ENCODE data around the gene STX10. TPM values are rescaled to one million over a fixed set of nuclear protein-coding genes. Genes with fewer than 3 reads are reported as not detected.
"Not testable (repeated sequence)": the region's sequence is repeated elsewhere in the genome, so short reads cannot be mapped to it uniquely, and the experiment has no call there.

STX10 gene
- total RNA-seq, 1 experiment from 2014 or later, result 37.9 TPM

DNA sequence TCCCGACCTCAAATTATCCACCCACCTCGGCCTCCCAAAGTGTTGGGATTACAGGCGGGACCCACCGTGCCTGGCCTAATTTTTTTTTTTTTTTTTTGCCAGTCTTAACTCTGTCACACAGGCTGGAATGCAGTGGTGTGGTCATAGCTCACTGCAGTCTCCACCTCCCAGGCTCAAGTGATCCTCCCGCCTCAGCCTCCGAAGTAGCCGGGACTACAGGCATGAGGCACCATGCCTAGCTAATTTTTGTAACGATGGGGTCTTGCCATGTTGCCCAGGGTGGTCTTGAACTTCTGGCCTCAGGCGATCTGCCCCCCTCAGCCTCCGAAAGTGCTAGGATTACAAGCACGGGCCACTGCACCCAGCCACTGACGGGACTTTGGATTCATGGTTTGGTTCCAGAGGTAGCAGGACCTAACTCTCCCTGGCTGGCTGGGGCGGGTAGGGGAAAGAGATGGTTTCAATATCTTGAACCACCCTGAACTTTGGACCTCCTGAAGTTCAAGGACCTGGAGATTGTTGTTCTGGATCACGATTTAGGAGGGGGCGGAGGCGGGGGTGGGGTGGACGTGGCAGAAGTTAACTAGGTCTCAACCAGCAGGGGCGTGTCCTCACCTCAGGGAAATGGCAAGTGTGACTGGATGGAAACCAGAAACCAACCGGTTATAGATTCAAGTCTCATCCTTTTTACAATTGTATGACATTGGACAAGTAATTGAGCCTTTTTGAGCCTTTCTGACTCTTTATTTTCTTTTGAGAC, 40.8 kb upstream of the STX10 start:
- ChIA-PET POLR2A (no interaction called here), CTCF (interaction anchor here (0.6 to 0.7 kb wide), 4 partner anchors 12 to 1266 kb away, joined by 3 to 4 read pairs (median 4); no protein-coding TSS in a partner anchor)
- Mint-ChIP-seq H3K27ac (ENCODE audit: low read depth, unreplicated experiment) (no peak overlapping the region), H3K27me3 (ENCODE audit: insufficient read depth, unreplicated experiment) (no peaks in the 10 kb centered on the region), H3K4me3 (ENCODE audit: unreplicated experiment) (no peak overlapping the region), H3K4me1 (ENCODE audit: insufficient read depth, unreplicated experiment) (no peaks in the 10 kb centered on the region), H3K36me3 (ENCODE audit: insufficient read depth, unreplicated experiment) (no peaks in the 10 kb centered on the region), H3K9me3 (ENCODE audit: unreplicated experiment) (no peaks in the 10 kb centered on the region)
- BruUV-seq (replicated peaks), result no TSS peak
- TF ChIP-seq, protein P1, sequence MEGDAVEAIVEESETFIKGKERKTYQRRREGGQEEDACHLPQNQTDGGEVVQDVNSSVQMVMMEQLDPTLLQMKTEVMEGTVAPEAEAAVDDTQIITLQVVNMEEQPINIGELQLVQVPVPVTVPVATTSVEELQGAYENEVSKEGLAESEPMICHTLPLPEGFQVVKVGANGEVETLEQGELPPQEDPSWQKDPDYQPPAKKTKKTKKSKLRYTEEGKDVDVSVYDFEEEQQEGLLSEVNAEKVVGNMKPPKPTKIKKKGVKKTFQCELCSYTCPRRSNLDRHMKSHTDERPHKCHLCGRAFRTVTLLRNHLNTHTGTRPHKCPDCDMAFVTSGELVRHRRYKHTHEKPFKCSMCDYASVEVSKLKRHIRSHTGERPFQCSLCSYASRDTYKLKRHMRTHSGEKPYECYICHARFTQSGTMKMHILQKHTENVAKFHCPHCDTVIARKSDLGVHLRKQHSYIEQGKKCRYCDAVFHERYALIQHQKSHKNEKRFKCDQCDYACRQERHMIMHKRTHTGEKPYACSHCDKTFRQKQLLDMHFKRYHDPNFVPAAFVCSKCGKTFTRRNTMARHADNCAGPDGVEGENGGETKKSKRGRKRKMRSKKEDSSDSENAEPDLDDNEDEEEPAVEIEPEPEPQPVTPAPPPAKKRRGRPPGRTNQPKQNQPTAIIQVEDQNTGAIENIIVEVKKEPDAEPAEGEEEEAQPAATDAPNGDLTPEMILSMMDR (IDR thresholded peaks at IDR 0.05; ENCODE audit: unreplicated experiment), result no peak
- no peak for DNase-seq (ENCODE audit: unreplicated experiment)
- intact Hi-C loops (cut with micrococcal nuclease), result no loop called here

DNA sequence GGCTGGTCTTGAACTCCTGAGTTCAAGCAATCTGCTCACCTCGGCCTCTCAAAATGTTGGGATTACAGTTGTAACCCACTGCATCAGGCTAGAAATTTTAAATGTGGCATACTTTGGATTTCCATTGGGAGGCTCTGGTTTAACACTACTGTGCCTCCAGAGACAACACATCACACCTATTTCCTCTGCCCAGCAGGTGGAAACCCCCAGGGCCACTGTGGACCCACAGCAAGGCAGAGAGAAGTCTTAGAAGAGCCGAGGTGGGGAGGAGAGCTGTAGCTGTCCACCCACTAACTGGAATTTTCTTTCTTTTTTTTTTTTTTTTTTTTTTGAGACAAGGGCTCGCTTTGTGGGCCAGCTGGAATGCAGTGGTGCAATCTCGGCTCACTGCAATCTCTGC, 39.4 kb upstream of the STX10 start:
- intact Hi-C loops (cut with micrococcal nuclease), result no loop called here
- no TSS peak for BruUV-seq (replicated peaks)
- DNase-seq (ENCODE audit: unreplicated experiment), result no peak
- H3K27ac Mint-ChIP-seq (ENCODE audit: low read depth, unreplicated experiment), result no peak overlapping the region
- no peak overlapping the region for H3K4me3 Mint-ChIP-seq (ENCODE audit: unreplicated experiment)
- ChIA-PET POLR2A (no interaction called here), CTCF (interaction anchor here (0.6 to 1.2 kb wide), 3 partner anchors 13 to 35 kb away, joined by 3 to 4 read pairs (median 3); no protein-coding TSS in a partner anchor)
- H3K4me1 Mint-ChIP-seq (ENCODE audit: insufficient read depth, unreplicated experiment), result no peaks in the 10 kb centered on the region
- no peaks in the 10 kb centered on the region for H3K36me3 Mint-ChIP-seq (ENCODE audit: insufficient read depth, unreplicated experiment)
- TF ChIP-seq, protein P1 (IDR thresholded peaks at IDR 0.05; ENCODE audit: unreplicated experiment), result no peak
- no peaks in the 10 kb centered on the region for H3K27me3 Mint-ChIP-seq (ENCODE audit: insufficient read depth, unreplicated experiment)
- no peaks in the 10 kb centered on the region for H3K9me3 Mint-ChIP-seq (ENCODE audit: unreplicated experiment)

DNA sequence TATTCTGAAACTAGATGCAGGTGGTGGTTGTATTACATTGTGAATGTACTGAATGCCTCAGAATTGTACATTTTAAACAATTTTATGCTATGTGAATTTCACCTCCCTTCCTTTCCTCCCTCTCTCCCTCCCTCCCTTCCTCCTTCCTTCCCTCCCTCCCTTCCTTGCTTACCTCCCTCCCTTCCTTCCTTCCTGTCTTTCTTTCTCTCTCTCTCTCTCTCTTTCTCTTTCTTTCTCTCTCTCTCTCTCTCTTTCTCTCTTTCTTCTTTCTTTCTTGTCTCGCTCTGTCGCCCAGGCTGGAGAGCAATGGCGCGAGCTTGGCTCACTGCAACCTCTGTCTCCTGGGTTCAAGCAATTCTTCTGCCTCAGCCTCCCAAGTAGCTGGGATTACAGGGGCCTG, 37.2 kb upstream of the STX10 start:
- no peaks in the 10 kb centered on the region for H3K9me3 Mint-ChIP-seq (ENCODE audit: unreplicated experiment)
- H3K27me3 Mint-ChIP-seq (ENCODE audit: insufficient read depth, unreplicated experiment), result no peaks in the 10 kb centered on the region
- ChIA-PET POLR2A (no interaction called here), CTCF (no interaction called here)
- no peak for DNase-seq (ENCODE audit: unreplicated experiment)
- H3K36me3 Mint-ChIP-seq (ENCODE audit: insufficient read depth, unreplicated experiment), result no peaks in the 10 kb centered on the region
- intact Hi-C loops (cut with micrococcal nuclease), result no loop called here
- TF ChIP-seq, protein P1 (IDR thresholded peaks at IDR 0.05; ENCODE audit: unreplicated experiment), result no peak
- H3K27ac Mint-ChIP-seq (ENCODE audit: low read depth, unreplicated experiment), result no peak overlapping the region
- H3K4me1 Mint-ChIP-seq (ENCODE audit: insufficient read depth, unreplicated experiment), result no peaks in the 10 kb centered on the region
- no TSS peak for BruUV-seq (replicated peaks)
- no peak overlapping the region for H3K4me3 Mint-ChIP-seq (ENCODE audit: unreplicated experiment)

DNA sequence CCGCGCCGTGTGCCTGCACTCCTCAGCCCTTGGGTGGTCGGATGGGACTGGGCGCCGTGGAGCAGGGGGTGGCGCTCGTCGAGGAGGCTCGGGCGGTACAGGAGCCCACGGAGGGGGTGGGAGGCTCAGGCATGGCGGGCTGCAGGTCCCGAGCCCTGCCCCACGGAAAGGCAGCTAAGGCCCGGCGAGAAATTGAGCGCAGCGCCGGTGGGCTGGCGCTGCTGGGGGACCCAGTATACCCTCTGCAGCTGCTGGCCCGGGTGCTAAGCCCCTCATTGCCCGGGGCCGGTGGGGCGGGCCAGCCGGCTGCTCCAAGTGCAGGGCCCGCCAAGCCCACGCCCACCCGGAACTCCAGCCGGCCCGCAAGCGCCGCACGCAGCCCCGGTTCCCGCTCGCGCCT, 36.5 kb upstream of the STX10 start:
- H3K27me3 Mint-ChIP-seq (ENCODE audit: insufficient read depth, unreplicated experiment); H3K36me3 Mint-ChIP-seq (ENCODE audit: insufficient read depth, unreplicated experiment); H3K9me3 Mint-ChIP-seq (ENCODE audit: unreplicated experiment); BruUV-seq (replicated peaks); H3K4me1 Mint-ChIP-seq (ENCODE audit: insufficient read depth, unreplicated experiment); intact Hi-C loops (cut with micrococcal nuclease); DNase-seq (ENCODE audit: unreplicated experiment); H3K4me3 Mint-ChIP-seq (ENCODE audit: unreplicated experiment); POLR2A ChIA-PET; H3K27ac Mint-ChIP-seq (ENCODE audit: low read depth, unreplicated experiment): not testable (repeated sequence)
- CTCF ChIA-PET, result interaction anchor here (1.1 kb wide), 2 partner anchors 8 to 336 kb away, joined by 3 read pairs; no protein-coding TSS in a partner anchor

DNA sequence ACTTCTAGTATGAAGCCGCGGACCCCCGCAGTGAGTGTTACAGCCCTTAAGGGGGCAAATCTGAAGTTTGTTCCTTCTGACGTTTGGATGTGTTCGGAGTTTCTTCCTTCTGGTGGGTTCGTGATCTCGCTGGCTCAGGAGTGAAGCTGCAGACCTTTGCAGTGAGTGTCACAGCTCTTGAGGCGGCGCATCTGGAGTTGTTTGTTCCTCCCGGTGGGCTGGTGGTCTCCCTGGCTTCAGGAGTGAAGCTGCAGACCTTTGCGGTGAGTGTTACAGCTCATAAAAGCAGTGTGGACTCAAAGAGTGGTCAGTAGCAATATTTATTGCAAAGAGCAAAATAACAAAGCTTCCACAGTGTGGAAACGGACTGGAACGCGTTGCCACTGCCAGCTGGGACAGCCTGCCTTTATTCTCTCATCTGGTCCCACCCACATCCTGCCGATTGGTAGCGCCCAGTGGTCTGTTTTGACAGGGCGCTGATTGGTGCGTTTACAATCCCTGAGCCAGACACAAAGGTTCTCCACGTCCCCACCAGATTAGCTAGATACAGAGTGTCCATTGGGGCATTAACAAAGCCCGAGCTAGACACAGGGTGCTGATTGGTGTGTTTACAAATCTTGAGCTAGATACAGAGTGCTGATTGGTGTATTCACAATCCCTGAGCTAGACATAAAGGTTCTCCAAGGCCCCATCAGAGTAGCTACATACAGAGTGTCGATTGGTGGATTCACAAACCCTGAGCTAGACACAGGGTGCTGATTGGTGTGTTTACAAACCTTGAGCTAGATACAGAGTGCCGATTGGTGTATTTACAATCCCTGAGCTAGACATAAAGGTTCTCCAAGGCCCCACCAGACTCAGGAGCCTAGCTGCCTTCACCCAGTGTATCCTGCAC, 35.8 kb upstream of the STX10 start:
- H3K36me3 Mint-ChIP-seq (ENCODE audit: insufficient read depth, unreplicated experiment); BruUV-seq (replicated peaks); DNase-seq (ENCODE audit: unreplicated experiment); H3K27me3 Mint-ChIP-seq (ENCODE audit: insufficient read depth, unreplicated experiment); intact Hi-C loops (cut with micrococcal nuclease); H3K4me3 Mint-ChIP-seq (ENCODE audit: unreplicated experiment); H3K27ac Mint-ChIP-seq (ENCODE audit: low read depth, unreplicated experiment); POLR2A ChIA-PET; H3K4me1 Mint-ChIP-seq (ENCODE audit: insufficient read depth, unreplicated experiment); H3K9me3 Mint-ChIP-seq (ENCODE audit: unreplicated experiment): not testable (repeated sequence)
- CTCF ChIA-PET, result interaction anchor here (0.6 to 1.1 kb wide), 4 partner anchors 8 to 337 kb away, joined by 3 read pairs; no protein-coding TSS in a partner anchor

DNA sequence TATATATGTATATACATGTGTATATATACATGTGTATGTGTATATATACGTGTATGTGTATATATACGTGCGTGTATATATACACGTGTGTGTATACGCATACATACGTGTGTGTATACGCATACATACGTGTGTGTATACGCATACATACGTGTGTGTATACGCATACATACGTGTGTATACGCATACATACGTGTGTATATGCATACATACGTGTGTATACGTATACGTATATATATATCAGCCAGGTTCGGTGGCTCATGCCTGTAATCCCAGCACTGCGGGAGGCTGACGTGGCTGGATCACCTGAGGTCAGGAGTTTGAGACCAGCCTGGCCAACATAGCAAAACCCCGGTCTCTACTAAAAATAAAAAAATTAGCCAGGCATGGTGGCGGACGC, 34.8 kb upstream of the STX10 start:
- H3K9me3 Mint-ChIP-seq (ENCODE audit: unreplicated experiment); H3K4me1 Mint-ChIP-seq (ENCODE audit: insufficient read depth, unreplicated experiment); H3K27ac Mint-ChIP-seq (ENCODE audit: low read depth, unreplicated experiment); intact Hi-C loops (cut with micrococcal nuclease); H3K4me3 Mint-ChIP-seq (ENCODE audit: unreplicated experiment); DNase-seq (ENCODE audit: unreplicated experiment); H3K36me3 Mint-ChIP-seq (ENCODE audit: insufficient read depth, unreplicated experiment); CTCF ChIA-PET; BruUV-seq (replicated peaks); H3K27me3 Mint-ChIP-seq (ENCODE audit: insufficient read depth, unreplicated experiment): not testable (repeated sequence)
- POLR2A ChIA-PET, result interaction anchor here (0.7 kb wide), 1 partner anchor 220 kb away, joined by 3 read pairs; no protein-coding TSS in a partner anchor

Measured in MCF 10A (cell line).